Glutamatergic neuron (in vitro differentiated cells): ENCODE results near the gene AOX1. TPM values are rescaled to one million over a fixed set of nuclear protein-coding genes. Genes with fewer than 3 reads are reported as not detected.

Source experiments
- DNase-seq: peaks from one replicate; pipeline ENCODE4 v3.0.0; 2022
- H3K27ac Mint-ChIP-seq: one replicate; pipeline ENCODE4 v1.8.0; 2020; ENCODE audit warnings: mild to moderate bottlenecking, mixed read lengths, inconsistent platforms; ENCODE audit not compliant: unreplicated experiment
- H3K27me3 Mint-ChIP-seq: one replicate; pipeline ENCODE4 v1.8.0; 2020; ENCODE audit warnings: mild to moderate bottlenecking, moderate library complexity, mixed read lengths, inconsistent platforms; ENCODE audit not compliant: unreplicated experiment
- H3K36me3 Mint-ChIP-seq: one replicate; pipeline ENCODE4 v1.8.0; 2020; ENCODE audit warnings: mild to moderate bottlenecking, mixed read lengths, inconsistent platforms; ENCODE audit not compliant: unreplicated experiment
- H3K4me1 Mint-ChIP-seq: one replicate; pipeline ENCODE4 v1.8.0; 2020; ENCODE audit warnings: mild to moderate bottlenecking, low read depth, mixed read lengths, inconsistent platforms; ENCODE audit not compliant: unreplicated experiment
- H3K4me3 Mint-ChIP-seq: one replicate; pipeline ENCODE4 v1.8.0; 2020; ENCODE audit warnings: mild to moderate bottlenecking, mixed read lengths, inconsistent platforms; ENCODE audit not compliant: unreplicated experiment
- H3K9me3 Mint-ChIP-seq: one replicate; pipeline ENCODE4 v1.8.0; 2020; ENCODE audit warnings: mild to moderate bottlenecking, moderate library complexity, mixed read lengths, inconsistent platforms; ENCODE audit not compliant: unreplicated experiment
- total RNA-seq: library from RNA; stranded (reverse); fragmentation: NEBNext Ultra II Directional; extraction: Animal tissue kit (Norgen Biotek cat#: 25700); gene quantifications from one replicate; pipeline ENCODE4 v1.2.1, GENCODE V29; 2021; ENCODE audit not compliant: unreplicated experiment
- TF ChIP-seq, protein P1 (sequence below): fragments of 200-600 bp; sonication (generic); IDR thresholded peaks from one replicate; pipeline ENCODE4 v1.5.0; 2021; ENCODE audit not compliant: partially characterized antibody, unreplicated experiment

The AOX1 gene
- total RNA-seq, 1 donor from 2014 or later, result 0.32 TPM

DNA sequence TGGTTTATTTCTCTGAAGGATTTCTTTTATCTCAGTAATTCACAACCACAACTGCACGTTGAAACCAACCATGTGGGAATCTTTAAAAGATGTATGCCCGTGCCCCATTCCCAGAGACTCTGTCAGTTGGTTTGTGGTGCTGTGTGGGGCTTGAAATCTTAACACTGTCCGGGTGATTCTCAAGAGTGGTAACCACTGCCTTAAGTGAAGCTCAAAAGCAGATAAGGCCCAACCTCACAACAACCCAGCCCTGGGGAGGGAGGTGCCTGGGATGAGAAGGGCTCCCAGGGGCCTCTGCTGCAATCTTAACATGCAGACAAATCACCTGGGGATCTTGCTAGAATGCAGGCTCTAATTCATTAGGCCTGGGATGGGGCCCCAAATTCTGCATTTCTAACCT, 13.4 kb downstream of the AOX1 start:
- DNase-seq, result no peak
- Mint-ChIP-seq H3K27ac (no peak overlapping the region), H3K36me3 (no peaks in the 10 kb centered on the region), H3K4me1 (peaks cover 4% of the 10 kb centered on the region), H3K27me3 (no peaks in the 10 kb centered on the region), H3K4me3 (no peak overlapping the region), H3K9me3 (no peaks in the 10 kb centered on the region)
- TF ChIP-seq, protein P1, sequence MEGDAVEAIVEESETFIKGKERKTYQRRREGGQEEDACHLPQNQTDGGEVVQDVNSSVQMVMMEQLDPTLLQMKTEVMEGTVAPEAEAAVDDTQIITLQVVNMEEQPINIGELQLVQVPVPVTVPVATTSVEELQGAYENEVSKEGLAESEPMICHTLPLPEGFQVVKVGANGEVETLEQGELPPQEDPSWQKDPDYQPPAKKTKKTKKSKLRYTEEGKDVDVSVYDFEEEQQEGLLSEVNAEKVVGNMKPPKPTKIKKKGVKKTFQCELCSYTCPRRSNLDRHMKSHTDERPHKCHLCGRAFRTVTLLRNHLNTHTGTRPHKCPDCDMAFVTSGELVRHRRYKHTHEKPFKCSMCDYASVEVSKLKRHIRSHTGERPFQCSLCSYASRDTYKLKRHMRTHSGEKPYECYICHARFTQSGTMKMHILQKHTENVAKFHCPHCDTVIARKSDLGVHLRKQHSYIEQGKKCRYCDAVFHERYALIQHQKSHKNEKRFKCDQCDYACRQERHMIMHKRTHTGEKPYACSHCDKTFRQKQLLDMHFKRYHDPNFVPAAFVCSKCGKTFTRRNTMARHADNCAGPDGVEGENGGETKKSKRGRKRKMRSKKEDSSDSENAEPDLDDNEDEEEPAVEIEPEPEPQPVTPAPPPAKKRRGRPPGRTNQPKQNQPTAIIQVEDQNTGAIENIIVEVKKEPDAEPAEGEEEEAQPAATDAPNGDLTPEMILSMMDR, result no peak

DNA sequence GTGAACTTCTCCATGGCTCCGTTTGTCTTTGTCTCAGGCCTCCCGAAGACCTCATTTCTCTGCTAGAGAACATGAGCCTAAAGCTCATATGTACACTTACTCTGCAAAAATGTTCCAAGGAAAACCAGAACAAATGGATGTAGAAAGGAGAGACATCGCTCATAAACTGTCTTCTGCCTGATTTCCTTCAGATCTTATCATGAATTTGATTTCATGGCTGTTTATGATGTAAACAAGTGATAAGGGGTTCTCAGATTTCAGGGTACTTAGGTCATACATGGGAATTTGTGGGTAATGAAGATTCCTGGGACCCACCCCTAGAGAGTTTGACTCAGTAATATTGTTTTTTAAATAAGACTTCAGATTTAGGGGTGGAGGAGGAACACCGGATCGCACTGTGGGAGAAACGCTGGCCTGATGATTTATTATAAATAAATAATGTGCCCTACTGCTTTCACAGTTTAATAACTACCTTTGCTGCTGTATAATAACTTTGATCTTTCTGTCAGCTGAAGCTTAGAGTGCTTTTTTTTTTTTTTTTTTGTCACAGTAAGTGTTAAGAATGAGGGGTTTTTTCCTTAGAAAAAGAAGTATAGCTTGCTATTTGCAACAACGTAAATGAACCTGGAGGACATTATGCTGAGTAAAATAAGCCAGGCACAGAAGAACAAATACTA, 14.9 kb downstream of the AOX1 start:
- Mint-ChIP-seq H3K27ac (no peak overlapping the region), H3K4me1 (peaks cover 9% of the 10 kb centered on the region), H3K36me3 (no peaks in the 10 kb centered on the region), H3K27me3 (no peaks in the 10 kb centered on the region), H3K4me3 (no peak overlapping the region), H3K9me3 (no peaks in the 10 kb centered on the region)
- no peak for DNase-seq
- TF ChIP-seq, protein P1, result no peak

DNA sequence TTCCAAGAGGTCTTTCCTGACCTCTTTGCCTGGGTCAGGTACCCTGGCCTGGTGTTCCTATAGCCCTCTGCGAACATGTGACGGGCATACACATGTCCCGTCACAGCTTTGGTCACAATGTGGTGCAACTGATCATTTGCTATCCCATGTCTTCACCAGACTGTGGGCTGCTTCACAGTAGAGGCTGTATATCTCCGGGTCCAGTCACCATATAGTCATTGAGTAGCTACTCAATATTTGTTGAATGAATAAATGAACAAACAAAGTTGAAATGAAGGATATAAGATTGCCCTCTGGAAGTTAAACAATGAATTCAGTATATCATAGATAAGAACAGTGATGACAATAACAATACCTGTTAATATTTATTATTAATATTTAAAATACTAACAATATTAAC, 16.8 kb downstream of the AOX1 start:
- H3K36me3 Mint-ChIP-seq, result peaks cover 6% of the 10 kb centered on the region
- TF ChIP-seq, protein P1, result no peak
- peaks cover 1% of the 10 kb centered on the region for H3K9me3 Mint-ChIP-seq
- H3K4me3 Mint-ChIP-seq, result no peak overlapping the region
- H3K27me3 Mint-ChIP-seq, result peaks cover 2% of the 10 kb centered on the region
- peaks cover 9% of the 10 kb centered on the region for H3K4me1 Mint-ChIP-seq
- no peak overlapping the region for H3K27ac Mint-ChIP-seq
- no peak for DNase-seq

DNA sequence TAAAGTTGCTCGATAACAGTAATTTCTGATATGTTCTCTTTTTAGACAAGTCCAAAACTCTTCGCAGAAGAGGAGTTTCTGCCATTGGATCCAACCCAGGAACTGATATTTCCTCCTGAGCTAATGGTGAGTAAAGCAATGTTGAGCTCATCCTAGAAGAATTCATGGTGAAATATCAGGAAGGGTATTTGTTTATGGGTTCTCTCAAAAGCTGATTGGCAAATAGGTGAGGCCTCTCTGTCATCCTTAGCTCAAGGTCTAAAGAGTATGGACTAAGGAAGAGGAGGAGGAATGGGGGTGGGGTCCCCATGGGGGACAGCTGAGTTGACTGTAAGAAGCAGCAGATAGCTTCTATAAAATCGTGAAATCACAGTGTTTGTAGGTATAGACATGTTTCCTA, 18.2 kb downstream of the AOX1 start:
- Mint-ChIP-seq H3K4me1 (peaks cover 9% of the 10 kb centered on the region), H3K9me3 (peaks cover 1% of the 10 kb centered on the region), H3K4me3 (no peak overlapping the region), H3K27ac (no peak overlapping the region), H3K27me3 (peaks cover 2% of the 10 kb centered on the region), H3K36me3 (peaks cover 6% of the 10 kb centered on the region)
- TF ChIP-seq, protein P1, result no peak
- DNase-seq, result no peak

DNA sequence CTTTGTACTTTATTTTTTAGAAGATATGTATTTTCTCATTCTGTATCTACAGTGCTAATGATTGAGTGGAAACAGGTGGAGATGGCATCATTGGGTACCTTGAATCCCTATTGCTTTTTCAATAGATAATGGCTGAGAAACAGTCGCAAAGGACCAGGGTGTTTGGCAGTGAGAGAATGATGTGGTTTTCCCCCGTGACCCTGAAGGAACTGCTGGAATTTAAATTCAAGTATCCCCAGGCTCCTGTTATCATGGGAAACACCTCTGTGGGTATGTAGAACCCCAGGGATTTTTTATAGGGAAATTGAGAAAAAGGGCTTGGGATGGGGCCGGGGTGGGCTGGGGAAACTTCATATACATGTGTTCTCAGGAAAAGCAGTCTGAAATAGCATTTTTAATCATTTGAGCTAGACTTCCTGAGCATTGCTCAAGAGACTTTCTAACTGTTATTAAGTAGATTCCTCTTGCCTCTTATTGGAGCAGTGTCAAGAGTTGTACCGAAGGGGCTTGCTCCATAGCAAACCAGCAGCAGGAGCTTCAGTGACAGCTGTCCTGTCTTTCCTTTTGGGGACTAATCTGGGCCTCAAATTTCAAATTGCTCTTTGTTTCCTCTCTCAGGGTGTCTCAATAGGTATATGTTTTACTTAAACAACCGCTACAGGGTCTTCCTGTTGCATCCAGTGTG, 18.9 kb downstream of the AOX1 start:
- Mint-ChIP-seq H3K27ac (no peak overlapping the region), H3K9me3 (peaks cover 1% of the 10 kb centered on the region), H3K4me1 (peaks cover 9% of the 10 kb centered on the region), H3K27me3 (peaks cover 2% of the 10 kb centered on the region), H3K4me3 (no peak overlapping the region), H3K36me3 (peaks cover 6% of the 10 kb centered on the region)
- DNase-seq, result no peak
- TF ChIP-seq, protein P1, result no peak
